Astrocyte of the cerebellum (primary cell): ENCODE data around the gene PEBP1.

Source experiments
- DNase-seq: peaks from one replicate; pipeline ENCODE4 v3.0.0-alpha.2; 2011; ENCODE audit warnings: low read depth
- H3K4me3 ChIP-seq: 2 replicates; pipeline ENCODE4 v1.5.1; 2011; ENCODE audit warnings: mild to moderate bottlenecking, low read depth, low read length, moderate library complexity
- CTCF ChIP-seq: IDR thresholded peaks from 2 replicates; pipeline ENCODE4 v1.5.1; 2012; ENCODE audit warnings: low read length, low read depth, moderate library complexity, mild to moderate bottlenecking; ENCODE audit errors: missing control alignments
- in situ Hi-C: cut with HindIII; loops from 2 replicates; pipeline ENCODE4 v1.10.0; 2017; ENCODE audit warnings: low sequenced_read_pairs

PEBP1 gene

GRCh38 chr12:118187751-118188435 lies 52.0 kb downstream of the PEBP1 start:
- in situ Hi-C loops: no loop called here
- no peak for TF ChIP-seq CTCF
- no peak overlapping the region for H3K4me3 ChIP-seq
- DNase-seq: no peak

GRCh38 chr12:118188690-118189371 lies 52.9 kb downstream of the PEBP1 start:
- TF ChIP-seq CTCF: no peak
- in situ Hi-C loops: no loop called here
- DNase-seq: no peak
- peak overlapping the region; percentile 40 for H3K4me3 ChIP-seq

- no peak for TF ChIP-seq CTCF
- no peak for DNase-seq
- in situ Hi-C loops: no loop called here
- H3K4me3 ChIP-seq: peak overlapping the region; percentile 40
Measured at GRCh38 chr12:118189741-118190191, 53.8 kb downstream of the PEBP1 start.

- DNase-seq: no peak
- in situ Hi-C loops: no loop called here
- peak overlapping the region; percentile 40 for H3K4me3 ChIP-seq
Measured at GRCh38 chr12:118190266-118190665, 54.3 kb downstream of the PEBP1 start.

GRCh38 chr12:118193477-118193876 lies 57.6 kb downstream of the PEBP1 start:
- DNase-seq: no peak
- in situ Hi-C loops: no loop called here
- H3K4me3 ChIP-seq: no peak overlapping the region
- TF ChIP-seq CTCF: no peak

More at GRCh38 chr12:118190266-118190665, 54.3 kb downstream of the PEBP1 start:
- TF ChIP-seq CTCF: no peak

- no peak for DNase-seq
- in situ Hi-C loops: no loop called here
- no peak overlapping the region for H3K4me3 ChIP-seq
- no peak for TF ChIP-seq CTCF
Measured at GRCh38 chr12:118193958-118194357, 58.0 kb downstream of the PEBP1 start.
